GM18498 (cell line): Measurements from ENCODE around the gene SS18L1.

ENCODE experiments used
- ATAC-seq: cut with Tn5 transposase; IDR thresholded peaks from one replicate; pipeline ENCODE4 v1.9.1; 2021; ENCODE audit warnings: mild to moderate bottlenecking, moderate library complexity; ENCODE audit not compliant: unreplicated experiment

Gene SS18L1

GRCh38 chr20:62191781-62192559 is 48.4 kb downstream of the SS18L1 start:
- ATAC-seq = no peak

- ATAC-seq = no peak
These were observed 49.1 kb downstream of the SS18L1 start for GRCh38 chr20:62192635-62193034.

DNA sequence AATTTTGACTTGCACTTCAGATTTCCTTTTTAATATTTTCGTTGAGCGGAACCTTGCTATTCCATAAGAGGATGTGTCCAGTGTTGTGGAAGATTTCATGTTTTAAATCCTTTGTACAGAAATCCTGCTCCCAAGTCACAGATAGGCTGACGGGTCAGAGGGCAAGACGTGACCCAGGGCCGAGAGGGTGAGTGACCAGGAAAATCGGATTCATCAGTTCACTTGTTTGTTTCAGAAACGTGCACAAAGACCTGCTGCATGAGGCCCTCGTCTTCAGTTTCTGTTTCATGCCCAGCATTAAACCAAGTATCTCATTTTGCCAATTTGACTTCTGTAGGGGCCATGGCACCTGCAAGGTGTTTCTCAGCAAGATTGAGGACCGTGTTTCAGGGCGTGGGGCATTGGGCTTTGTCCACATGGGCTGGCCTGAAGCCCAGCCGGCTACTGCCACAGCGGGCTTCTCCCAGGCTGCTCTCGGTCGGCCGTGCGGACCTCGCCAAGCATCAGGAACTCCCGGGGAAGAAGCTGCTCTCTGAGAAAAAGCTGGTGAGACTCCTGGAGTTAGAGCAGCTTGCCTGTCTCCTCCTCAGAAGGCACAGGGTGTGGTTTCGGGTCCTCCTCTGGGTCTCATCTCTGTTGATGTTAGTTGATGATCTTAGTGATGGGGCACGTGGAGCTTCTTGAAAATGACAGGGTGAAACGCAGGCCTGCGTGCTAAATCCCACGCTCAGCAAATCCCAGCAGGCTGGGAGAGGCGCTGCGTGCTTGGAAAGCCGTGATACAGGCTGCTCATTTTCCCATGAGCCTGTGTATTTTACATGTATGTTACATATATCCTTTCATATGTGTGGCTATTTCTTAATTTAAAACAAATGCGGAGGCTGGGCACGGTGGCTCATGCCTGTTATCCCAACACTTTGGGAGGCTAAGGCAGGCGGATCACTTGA is 49.8 kb downstream of the SS18L1 start:
- ATAC-seq = no peak

GRCh38 chr20:62195075-62195405 is 51.5 kb downstream of the SS18L1 start:
- ATAC-seq = no peak

DNA sequence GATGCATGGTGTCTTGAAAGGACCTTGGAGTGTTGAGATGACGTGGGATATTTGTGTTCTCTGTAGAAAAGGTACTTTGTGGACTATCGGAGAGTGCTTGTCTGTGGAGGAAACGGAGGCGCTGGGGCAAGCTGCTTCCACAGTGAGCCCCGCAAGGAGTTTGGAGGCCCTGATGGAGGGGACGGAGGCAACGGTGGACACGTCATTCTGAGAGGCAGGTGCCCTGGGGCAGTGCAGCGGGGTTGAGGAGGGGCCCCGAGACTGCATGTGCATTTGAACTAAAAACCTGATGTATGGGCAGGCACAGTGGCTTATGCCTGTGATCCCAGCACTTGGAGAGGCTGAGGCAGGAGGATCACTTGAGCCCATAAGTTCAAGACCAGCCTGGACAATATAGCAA is 52.2 kb downstream of the SS18L1 start:
- no peak for ATAC-seq

DNA sequence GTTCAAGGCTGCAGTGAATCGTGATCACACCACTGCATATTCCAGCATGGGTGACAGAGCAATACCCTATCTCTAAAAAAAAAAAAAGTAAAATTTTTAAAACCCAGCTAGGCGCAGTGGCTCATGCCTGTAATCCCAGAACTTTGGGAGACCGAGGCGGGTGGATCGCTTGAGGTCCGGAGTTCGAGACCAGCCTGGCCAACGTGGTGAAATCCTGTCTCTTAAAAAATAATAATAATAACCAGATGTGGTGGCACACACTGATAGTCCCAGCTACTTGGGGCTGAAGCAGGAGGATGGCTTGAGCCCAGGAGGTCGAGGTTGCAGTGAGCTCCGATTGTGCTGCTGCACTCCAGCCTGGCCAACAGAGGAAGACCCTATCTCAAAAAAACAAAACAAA is 52.7 kb downstream of the SS18L1 start:
- no peak for ATAC-seq

GRCh38 chr20:62197311-62197710 is 53.7 kb downstream of the SS18L1 start:
- ATAC-seq = no peak

DNA sequence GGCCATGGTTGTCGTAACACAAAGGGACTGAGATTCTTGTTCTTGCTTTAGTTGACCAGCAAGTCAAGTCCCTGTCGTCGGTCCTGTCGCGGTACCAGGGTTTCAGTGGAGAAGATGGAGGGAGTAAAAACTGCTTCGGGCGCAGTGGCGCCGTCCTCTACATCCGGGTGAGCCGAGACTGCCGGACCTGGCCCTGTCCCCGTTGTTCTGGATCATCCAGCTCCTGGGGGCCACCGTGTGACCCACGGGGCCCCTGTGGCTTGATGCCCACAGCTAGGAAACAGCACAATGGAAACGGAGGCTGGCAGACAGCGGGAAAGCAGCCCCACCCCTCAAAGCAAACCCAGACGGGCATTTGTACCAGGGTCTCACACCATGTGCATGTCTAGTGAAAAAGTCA is 54.2 kb downstream of the SS18L1 start:
- ATAC-seq = no peak

DNA sequence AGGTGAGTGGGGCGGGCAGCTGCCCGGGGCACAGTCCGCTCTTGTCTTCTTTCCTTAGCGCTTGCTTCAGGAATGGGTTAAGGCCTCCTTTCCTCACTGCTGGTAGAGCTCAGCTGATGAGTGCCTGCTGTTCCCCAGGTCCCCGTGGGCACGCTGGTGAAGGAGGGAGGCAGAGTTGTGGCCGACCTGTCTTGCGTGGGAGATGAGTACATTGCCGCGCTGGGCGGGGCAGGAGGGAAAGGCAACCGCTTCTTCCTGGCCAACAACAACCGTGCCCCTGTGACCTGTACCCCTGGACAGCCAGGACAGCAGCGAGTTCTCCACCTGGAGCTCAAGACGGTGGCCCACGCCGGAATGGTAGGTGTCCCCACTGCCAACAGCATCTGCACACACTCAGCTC is 54.9 kb downstream of the SS18L1 start:
- no peak for ATAC-seq

DNA sequence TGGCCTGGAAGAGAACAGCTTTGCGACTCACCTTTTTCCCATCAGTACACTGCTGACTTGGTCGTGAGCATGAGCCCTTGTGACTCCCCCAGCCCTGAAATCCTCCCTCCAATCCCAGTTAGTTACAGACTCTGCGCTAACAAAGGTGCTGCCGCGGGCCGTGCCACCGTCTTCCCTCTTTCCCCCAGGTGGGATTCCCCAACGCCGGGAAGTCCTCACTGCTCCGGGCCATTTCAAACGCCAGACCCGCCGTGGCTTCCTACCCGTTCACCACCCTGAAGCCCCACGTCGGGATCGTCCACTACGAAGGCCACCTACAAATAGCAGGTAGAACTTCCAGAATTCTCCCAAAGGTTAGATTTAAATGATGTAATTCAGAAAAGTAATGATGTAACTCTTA is 55.4 kb downstream of the SS18L1 start:
- ATAC-seq = no peak

- ATAC-seq = no peak
These were observed 57.1 kb downstream of the SS18L1 start for GRCh38 chr20:62200491-62201172.

DNA sequence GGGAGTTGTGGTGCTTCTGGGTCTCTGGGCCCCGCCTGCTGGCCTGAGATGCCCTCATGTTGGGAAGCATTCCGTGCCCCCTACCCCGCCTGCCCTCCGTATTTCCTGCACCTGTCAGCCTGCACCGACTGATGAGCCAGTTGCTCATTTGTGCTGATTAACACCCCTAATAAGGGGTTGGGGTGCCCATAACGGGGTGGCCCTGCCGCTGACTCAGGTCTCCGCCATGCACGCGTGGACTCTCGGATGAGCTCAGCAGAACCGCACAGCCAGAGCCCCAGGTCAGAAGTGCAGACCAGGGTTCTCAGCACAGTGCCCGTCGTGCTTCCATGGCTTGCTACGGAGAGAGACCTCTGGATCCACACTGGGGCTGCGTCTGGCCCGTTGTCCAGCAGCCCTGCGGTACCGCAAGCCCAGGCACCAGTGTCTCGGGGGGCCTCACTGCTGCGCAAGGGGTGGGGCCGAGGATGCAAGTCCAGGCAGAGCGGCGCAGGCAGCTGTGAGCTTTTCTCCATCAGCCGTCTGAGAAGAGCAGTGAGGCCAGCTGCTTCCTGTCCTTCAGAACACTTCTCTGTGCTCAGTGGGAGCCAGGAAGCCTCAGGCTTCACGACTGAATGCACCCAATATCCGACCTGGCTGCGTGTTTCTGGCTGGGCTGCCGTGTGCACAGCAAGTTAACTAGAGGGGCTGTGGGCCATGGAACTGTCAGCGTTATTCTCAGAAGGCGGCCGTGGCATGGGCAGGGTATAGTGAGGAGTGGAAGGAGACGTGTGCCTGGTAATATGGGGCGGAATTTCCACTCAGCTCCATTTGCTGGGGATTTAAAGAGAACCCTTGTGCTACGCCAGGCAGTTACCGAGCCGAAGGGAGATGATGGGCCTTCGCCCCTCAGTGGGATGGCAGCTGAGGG is 57.9 kb downstream of the SS18L1 start:
- ATAC-seq = peak; percentile 59

GRCh38 chr20:62202083-62202395 is 58.5 kb downstream of the SS18L1 start:
- ATAC-seq = no peak

GRCh38 chr20:62202676-62203377 is 59.3 kb downstream of the SS18L1 start:
- no peak for ATAC-seq

- ATAC-seq = no peak
These were observed 59.9 kb downstream of the SS18L1 start for GRCh38 chr20:62203378-62204030.

DNA sequence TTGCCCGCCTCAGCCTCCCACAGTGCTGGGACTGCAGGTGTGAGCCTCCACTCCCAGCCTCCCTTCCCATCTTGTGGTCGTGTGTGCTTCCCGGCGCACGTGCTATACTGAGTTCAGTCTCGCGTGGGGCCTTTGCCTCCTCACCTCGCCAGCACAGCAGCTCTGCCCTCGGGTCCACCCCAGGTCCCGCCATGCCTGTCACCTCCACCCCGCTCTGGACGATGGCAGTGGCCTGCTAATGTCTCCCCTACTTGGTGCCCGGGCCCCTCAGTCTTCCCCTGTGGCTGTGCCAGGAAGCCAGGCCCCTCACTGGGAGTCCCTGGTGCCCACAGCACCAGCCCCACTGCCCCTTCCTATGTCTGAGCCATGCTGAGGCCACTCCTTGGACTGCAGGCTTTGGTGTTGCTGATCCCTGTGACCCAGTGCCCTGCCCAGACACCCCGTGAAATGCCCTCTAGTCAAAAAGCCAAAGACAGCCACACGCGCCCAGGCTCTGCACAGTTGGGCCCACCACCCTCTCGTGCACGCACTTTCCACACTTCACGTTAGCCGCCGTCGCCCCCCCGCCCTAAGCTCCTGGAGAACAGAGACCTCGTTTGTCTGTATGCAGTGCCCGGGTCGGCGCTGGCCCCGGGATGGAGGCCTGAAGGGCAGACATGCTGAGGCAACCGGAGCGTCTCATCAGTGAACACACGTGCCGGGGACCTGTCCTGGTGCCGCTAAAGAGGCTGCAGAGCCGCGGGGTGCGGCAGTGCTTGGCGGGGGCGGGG is 62.2 kb downstream of the SS18L1 start:
- no peak for ATAC-seq

- no peak for ATAC-seq
These were observed 62.8 kb downstream of the SS18L1 start for GRCh38 chr20:62206388-62206775.

DNA sequence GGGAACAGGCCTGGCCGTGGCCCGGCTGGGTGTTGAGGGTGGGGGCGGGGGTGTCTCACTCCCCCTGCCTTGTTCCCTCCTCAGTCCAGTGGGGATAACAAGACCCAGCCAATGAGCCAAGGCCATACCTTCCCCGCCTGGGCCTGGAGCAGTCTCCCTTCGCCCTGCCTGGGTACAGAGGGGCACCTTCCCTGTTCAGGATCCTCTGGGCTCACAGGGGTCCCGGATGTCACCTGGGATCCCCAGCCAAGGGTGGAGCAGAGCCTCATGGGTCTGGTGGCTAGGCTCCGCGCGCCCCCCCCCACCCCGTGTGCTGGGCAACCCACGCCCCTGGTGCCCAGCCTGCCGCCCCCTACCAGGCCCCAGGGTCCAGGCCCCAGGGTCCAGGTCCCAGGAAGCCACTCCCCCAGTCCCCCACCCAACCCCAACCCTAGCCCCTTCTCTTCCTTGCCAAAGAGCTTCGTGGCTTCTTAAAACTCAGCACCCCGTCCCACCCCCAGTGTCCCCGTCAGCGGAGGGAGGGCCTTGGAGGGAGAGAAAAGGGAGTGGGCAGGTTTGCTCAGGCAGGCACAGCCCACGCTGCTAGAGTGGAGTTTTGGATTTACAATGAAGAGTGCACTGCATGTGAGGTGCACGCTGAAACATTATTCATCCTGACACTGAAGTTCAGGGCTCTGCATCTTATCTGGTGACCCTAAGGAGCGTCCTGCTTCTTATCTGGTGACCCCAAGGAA is 64.7 kb downstream of the SS18L1 start:
- no peak for ATAC-seq
